KMS-11 (cell line): ENCODE results near the gene NAGPA.

ENCODE experiments used
- H2AFZ ChIP-seq: fragments of 200-600 bp; sonication (generic); 2 replicates; pipeline ENCODE4 v1.6.1; 2016; ENCODE audit warnings: antibody characterized with exemption, mixed run types, low read depth
- H3K27ac ChIP-seq: fragments of 200-600 bp; sonication (generic); 2 replicates; pipeline ENCODE4 v1.6.1; 2016; ENCODE audit warnings: mild to moderate bottlenecking, mixed run types
- H3K27me3 ChIP-seq: fragments of 200-600 bp; sonication (generic); 2 replicates; pipeline ENCODE4 v1.6.1; 2017; ENCODE audit warnings: mild to moderate bottlenecking, low read depth, mixed run types, moderate library complexity; ENCODE audit not compliant: insufficient read depth
- H3K36me3 ChIP-seq: fragments of 200-600 bp; sonication (generic); 2 replicates; pipeline ENCODE4 v1.6.1; 2017; ENCODE audit warnings: mild to moderate bottlenecking, mixed run types; ENCODE audit not compliant: insufficient read depth
- H3K4me1 ChIP-seq: fragments of 200-600 bp; sonication (generic); 2 replicates; pipeline ENCODE4 v1.6.1; 2016; ENCODE audit warnings: mild to moderate bottlenecking, low read depth, mixed run types; ENCODE audit not compliant: poor library complexity, severe bottlenecking
- H3K4me2 ChIP-seq: fragments of 200-600 bp; sonication (generic); 2 replicates; pipeline ENCODE4 v1.7.0; 2016; ENCODE audit warnings: mild to moderate bottlenecking, mixed run types
- H3K4me3 ChIP-seq: fragments of 200-600 bp; sonication (generic); IDR thresholded peaks from 2 replicates; pipeline ENCODE4 v1.6.1; 2017; ENCODE audit warnings: low read depth, low read length, mixed read lengths; ENCODE audit not compliant: insufficient read depth
- H3K79me2 ChIP-seq: fragments of 200-600 bp; sonication (generic); 2 replicates; pipeline ENCODE4 v1.6.1; 2016; ENCODE audit warnings: low read depth, mixed run types; ENCODE audit not compliant: insufficient read depth
- H3K9ac ChIP-seq: fragments of 200-600 bp; sonication (generic); 2 replicates; pipeline ENCODE4 v1.6.1; 2016; ENCODE audit warnings: mild to moderate bottlenecking, mixed run types
- H4K20me1 ChIP-seq: fragments of 200-600 bp; sonication (generic); 2 replicates; pipeline ENCODE4 v1.6.1; 2016; ENCODE audit warnings: mild to moderate bottlenecking, mixed run types; ENCODE audit not compliant: insufficient read depth
- CTCF ChIP-seq: fragments of 200-600 bp; sonication (generic); conservative IDR thresholded peaks from 2 replicates; pipeline ENCODE4 v1.6.1; 2017; ENCODE audit warnings: low read depth, mild to moderate bottlenecking, antibody characterized with exemption, low read length, moderate library complexity, mixed read lengths

NAGPA gene

GRCh38 chr16:5005916-5006315, 27.8 kb downstream of the NAGPA start:
- Histone ChIP-seq H2AFZ (no peak overlapping the region), H3K79me2 (no peaks in the 10 kb centered on the region)

GRCh38 chr16:5004311-5004710, 29.4 kb downstream of the NAGPA start:
- Histone ChIP-seq H3K4me2 (no peak overlapping the region), H3K36me3 (no peaks in the 10 kb centered on the region), H3K27ac (no peak overlapping the region), H2AFZ (no peak overlapping the region), H4K20me1 (no peaks in the 10 kb centered on the region), H3K79me2 (no peaks in the 10 kb centered on the region), H3K9ac (no peak overlapping the region), H3K4me1 (no peaks in the 10 kb centered on the region), H3K27me3 (peaks cover 11% of the 10 kb centered on the region), H3K4me3 (no peak overlapping the region)
- TF ChIP-seq CTCF: no peak

More at GRCh38 chr16:5005916-5006315, 27.8 kb downstream of the NAGPA start:
- no peak overlapping the region for H3K27ac ChIP-seq
- H3K36me3 ChIP-seq: no peaks in the 10 kb centered on the region
- H4K20me1 ChIP-seq: no peaks in the 10 kb centered on the region
- H3K27me3 ChIP-seq: peaks cover 20% of the 10 kb centered on the region
- H3K9ac ChIP-seq: no peak overlapping the region
- no peak overlapping the region for H3K4me3 ChIP-seq
- no peaks in the 10 kb centered on the region for H3K4me1 ChIP-seq
- no peak for TF ChIP-seq CTCF
- H3K4me2 ChIP-seq: no peak overlapping the region

- Histone ChIP-seq H3K79me2 (no peaks in the 10 kb centered on the region), H3K27ac (no peak overlapping the region), H3K27me3 (peaks cover 6% of the 10 kb centered on the region), H3K9ac (no peak overlapping the region), H3K36me3 (no peaks in the 10 kb centered on the region), H4K20me1 (no peaks in the 10 kb centered on the region), H3K4me1 (no peaks in the 10 kb centered on the region), H3K4me3 (no peak overlapping the region), H2AFZ (no peak overlapping the region), H3K4me2 (no peak overlapping the region)
- TF ChIP-seq CTCF: no peak
Measured at GRCh38 chr16:5003828-5004227, 29.9 kb downstream of the NAGPA start.

GRCh38 chr16:5003211-5003610, 30.5 kb downstream of the NAGPA start:
- no peaks in the 10 kb centered on the region for H3K4me1 ChIP-seq
- no peak overlapping the region for H3K9ac ChIP-seq
- TF ChIP-seq CTCF: no peak
- no peaks in the 10 kb centered on the region for H4K20me1 ChIP-seq
- H3K4me3 ChIP-seq: no peak overlapping the region
- no peaks in the 10 kb centered on the region for H3K79me2 ChIP-seq
- no peak overlapping the region for H2AFZ ChIP-seq
- H3K36me3 ChIP-seq: no peaks in the 10 kb centered on the region
- H3K27me3 ChIP-seq: peaks cover 3% of the 10 kb centered on the region; the same call in 1 of the 2 replicates
- H3K27ac ChIP-seq: no peak overlapping the region
- no peak overlapping the region for H3K4me2 ChIP-seq
